Neural cell (in vitro differentiated cells): ENCODE data around the gene BCL7B. TPM values are rescaled to one million over a fixed set of nuclear protein-coding genes. Genes with fewer than 3 reads are reported as not detected.
"Not testable (repeated sequence)": the region's sequence is repeated elsewhere in the genome, so short reads cannot be mapped to it uniquely, and the experiment has no call there.

Experiments
- H2AFZ ChIP-seq: fragments of 200-600, 300-800 bp; sonication (generic), shearing (Covaris generic); 2 replicates; pipeline ENCODE4 v1.6.0; 2014; ENCODE audit warnings: low read depth, mild to moderate bottlenecking, antibody characterized with exemption, low read length, moderate library complexity
- H3F3A ChIP-seq: fragments of 200-600 bp; shearing (Covaris generic); 2 replicates; pipeline ENCODE4 v1.6.1; 2016; ENCODE audit warnings: mild to moderate bottlenecking, moderate library complexity, mixed read lengths, antibody characterized with exemption, low read length; ENCODE audit not compliant: insufficient read depth, poor library complexity, severe bottlenecking
- H3K27ac ChIP-seq: fragments of 200-600, 300-800 bp; sonication (generic), shearing (Covaris generic); 2 replicates; pipeline ENCODE4 v1.5.1; 2014; ENCODE audit warnings: mild to moderate bottlenecking, low read length, moderate library complexity
- H3K27me3 ChIP-seq: fragments of 300-800, 200-600 bp; sonication (generic), shearing (Covaris generic); 2 replicates; pipeline ENCODE4 v1.6.0; 2014; ENCODE audit warnings: mild to moderate bottlenecking, low read depth, low read length, moderate library complexity; ENCODE audit not compliant: insufficient read depth
- H3K36me3 ChIP-seq: fragments of 300-800, 200-600 bp; sonication (generic), shearing (Covaris generic); 2 replicates; pipeline ENCODE4 v1.5.1; 2014; ENCODE audit warnings: mild to moderate bottlenecking, antibody characterized with exemption, low read length, moderate library complexity; ENCODE audit not compliant: insufficient read depth
- H3K4me2 ChIP-seq: fragments of 300-800, 200-600 bp; sonication (generic), shearing (Covaris generic); 2 replicates; pipeline ENCODE4 v1.6.0; 2014; ENCODE audit warnings: mild to moderate bottlenecking, low read length
- H3K4me3 ChIP-seq: fragments of 300-800, 200-600 bp; sonication (generic), shearing (Covaris generic); 2 replicates; pipeline ENCODE4 v1.5.1; 2014; ENCODE audit warnings: mild to moderate bottlenecking, low read length, moderate library complexity
- H3K79me2 ChIP-seq: fragments of 200-600 bp; shearing (Covaris generic); replicated peaks from 2 replicates; pipeline ENCODE4 v1.6.0; 2014; ENCODE audit warnings: mild to moderate bottlenecking, low read length, moderate library complexity; ENCODE audit not compliant: insufficient read depth
- H3K9ac ChIP-seq: fragments of 300-800, 200-600 bp; sonication (generic), shearing (Covaris generic); 2 replicates; pipeline ENCODE4 v1.6.1; 2016; ENCODE audit warnings: mild to moderate bottlenecking, low read length, mixed read lengths
- H3K9me2 ChIP-seq: fragments of 200-600 bp; shearing (Covaris generic); 2 replicates; pipeline ENCODE4 v1.6.1; 2016; ENCODE audit warnings: mild to moderate bottlenecking, low read length, mixed read lengths; ENCODE audit not compliant: insufficient read depth
- H3K9me3 ChIP-seq: fragments of 200-600, 300-800 bp; sonication (generic), shearing (Covaris generic); 2 replicates; pipeline ENCODE4 v1.6.1; 2016; ENCODE audit warnings: mild to moderate bottlenecking, mixed run types, low read length, moderate library complexity, mixed read lengths
- H4K20me1 ChIP-seq: fragments of 200-600 bp; shearing (Covaris generic); 2 replicates; pipeline ENCODE4 v1.6.1; 2016; ENCODE audit warnings: mild to moderate bottlenecking, mixed run types; ENCODE audit not compliant: insufficient read depth
- CTCF ChIP-seq: fragments of 450-650 bp; IDR thresholded peaks from 2 replicates; pipeline ENCODE4 v1.5.1; 2014; ENCODE audit warnings: antibody characterized with exemption, mild to moderate bottlenecking, moderate library complexity; ENCODE audit not compliant: poor library complexity, severe bottlenecking
- EP300 ChIP-seq: fragments of 450-650 bp; conservative IDR thresholded peaks from 2 replicates; pipeline ENCODE4 v1.6.1; 2014; ENCODE audit warnings: antibody characterized with exemption, mild to moderate bottlenecking, moderate library complexity; ENCODE audit not compliant: poor library complexity, severe bottlenecking
- EZH2 ChIP-seq: fragments of 200-600, 300-800 bp; shearing (Covaris generic), sonication (generic); IDR thresholded peaks from 2 replicates; pipeline ENCODE4 v1.6.1; 2014; ENCODE audit warnings: antibody characterized with exemption, low read length, borderline replicate concordance, mild to moderate bottlenecking; ENCODE audit not compliant: insufficient read depth, poor library complexity, severe bottlenecking
- MXI1 ChIP-seq: fragments of 450-650 bp; conservative IDR thresholded peaks from 2 replicates; pipeline ENCODE4 v1.6.1; 2014; ENCODE audit warnings: antibody characterized with exemption, mild to moderate bottlenecking; ENCODE audit not compliant: poor library complexity, severe bottlenecking
- POLR2AphosphoS5 ChIP-seq: IDR thresholded peaks from 2 replicates; pipeline ENCODE4 v1.6.1; 2012
- RAD21 ChIP-seq: fragments of 450-650 bp; conservative IDR thresholded peaks from 2 replicates; pipeline ENCODE4 v1.6.1; 2014; ENCODE audit warnings: antibody characterized with exemption, mild to moderate bottlenecking, moderate library complexity
- SMC3 ChIP-seq: fragments of 450-650 bp; conservative IDR thresholded peaks from 2 replicates; pipeline ENCODE4 v1.6.1; 2014; ENCODE audit warnings: antibody characterized with exemption, mild to moderate bottlenecking, moderate library complexity; ENCODE audit not compliant: poor library complexity
- TAF1 ChIP-seq: IDR thresholded peaks from 2 replicates; pipeline ENCODE4 v1.6.1; 2012; ENCODE audit warnings: low read depth
- polyA plus RNA-seq: library from polyadenylated mRNA; depleted of rRNA; stranded (reverse); fragments of >200 nt; gene quantifications from 2 replicates; pipeline ENCODE4 v1.2.3, GENCODE V29; 2014
- TF ChIP-seq, protein P1 (sequence below): IDR thresholded peaks from 2 replicates; pipeline ENCODE4 v1.6.1; 2012; ENCODE audit warnings: borderline replicate concordance

The BCL7B gene
- polyA plus RNA-seq, 1 donor from 2014 or later: 23.6 TPM

DNA sequence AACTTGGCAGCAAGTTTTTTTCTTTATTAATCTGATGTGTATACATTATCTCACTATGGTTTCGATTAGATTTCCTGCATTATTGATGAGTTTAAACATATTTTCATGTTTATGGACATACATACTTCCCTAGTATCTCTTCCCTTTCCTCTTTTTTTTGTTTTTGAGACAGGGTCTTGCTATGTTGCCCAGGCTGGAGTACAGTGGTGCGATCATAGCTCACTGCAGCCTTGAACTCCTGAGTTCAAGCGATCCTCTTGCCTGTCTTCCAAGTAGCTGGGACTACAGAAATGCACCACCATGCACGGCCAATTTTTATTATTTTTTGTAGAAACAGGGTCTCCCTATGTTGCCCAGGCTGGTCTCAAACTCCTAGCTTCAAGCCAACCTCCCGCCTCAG lies 54.3 kb downstream of the BCL7B start:
- no peak overlapping the region for H2AFZ ChIP-seq
- no peaks in the 10 kb centered on the region for H3F3A ChIP-seq
- TF ChIP-seq TAF1 (no peak), EP300 (no peak), SMC3 (no peak), EZH2 (no peak), POLR2AphosphoS5 (no peak), RAD21 (no peak), CTCF (no peak), MXI1 (no peak)
- TF ChIP-seq, protein P1, sequence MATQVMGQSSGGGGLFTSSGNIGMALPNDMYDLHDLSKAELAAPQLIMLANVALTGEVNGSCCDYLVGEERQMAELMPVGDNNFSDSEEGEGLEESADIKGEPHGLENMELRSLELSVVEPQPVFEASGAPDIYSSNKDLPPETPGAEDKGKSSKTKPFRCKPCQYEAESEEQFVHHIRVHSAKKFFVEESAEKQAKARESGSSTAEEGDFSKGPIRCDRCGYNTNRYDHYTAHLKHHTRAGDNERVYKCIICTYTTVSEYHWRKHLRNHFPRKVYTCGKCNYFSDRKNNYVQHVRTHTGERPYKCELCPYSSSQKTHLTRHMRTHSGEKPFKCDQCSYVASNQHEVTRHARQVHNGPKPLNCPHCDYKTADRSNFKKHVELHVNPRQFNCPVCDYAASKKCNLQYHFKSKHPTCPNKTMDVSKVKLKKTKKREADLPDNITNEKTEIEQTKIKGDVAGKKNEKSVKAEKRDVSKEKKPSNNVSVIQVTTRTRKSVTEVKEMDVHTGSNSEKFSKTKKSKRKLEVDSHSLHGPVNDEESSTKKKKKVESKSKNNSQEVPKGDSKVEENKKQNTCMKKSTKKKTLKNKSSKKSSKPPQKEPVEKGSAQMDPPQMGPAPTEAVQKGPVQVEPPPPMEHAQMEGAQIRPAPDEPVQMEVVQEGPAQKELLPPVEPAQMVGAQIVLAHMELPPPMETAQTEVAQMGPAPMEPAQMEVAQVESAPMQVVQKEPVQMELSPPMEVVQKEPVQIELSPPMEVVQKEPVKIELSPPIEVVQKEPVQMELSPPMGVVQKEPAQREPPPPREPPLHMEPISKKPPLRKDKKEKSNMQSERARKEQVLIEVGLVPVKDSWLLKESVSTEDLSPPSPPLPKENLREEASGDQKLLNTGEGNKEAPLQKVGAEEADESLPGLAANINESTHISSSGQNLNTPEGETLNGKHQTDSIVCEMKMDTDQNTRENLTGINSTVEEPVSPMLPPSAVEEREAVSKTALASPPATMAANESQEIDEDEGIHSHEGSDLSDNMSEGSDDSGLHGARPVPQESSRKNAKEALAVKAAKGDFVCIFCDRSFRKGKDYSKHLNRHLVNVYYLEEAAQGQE: no peak
- no peaks in the 10 kb centered on the region for H4K20me1 ChIP-seq
- no peaks in the 10 kb centered on the region for H3K9me3 ChIP-seq
- no peak overlapping the region for H3K27ac ChIP-seq
- no peaks in the 10 kb centered on the region for H3K36me3 ChIP-seq
- H3K4me2 ChIP-seq: no peak overlapping the region
- H3K27me3 ChIP-seq: no peaks in the 10 kb centered on the region
- H3K9ac ChIP-seq: no peak overlapping the region
- H3K4me3 ChIP-seq: no peak overlapping the region
- H3K79me2 ChIP-seq: no peaks in the 10 kb centered on the region
- H3K9me2 ChIP-seq: no peaks in the 10 kb centered on the region

- no peak overlapping the region for H3K27ac ChIP-seq
- H3K9ac ChIP-seq: no peak overlapping the region
- H2AFZ ChIP-seq: no peak overlapping the region
- no peak overlapping the region for H3K4me3 ChIP-seq
- H3K9me3 ChIP-seq: no peaks in the 10 kb centered on the region
- H4K20me1 ChIP-seq: no peaks in the 10 kb centered on the region
- no peaks in the 10 kb centered on the region for H3K27me3 ChIP-seq
- H3K9me2 ChIP-seq: no peaks in the 10 kb centered on the region
- H3K4me2 ChIP-seq: no peak overlapping the region
- H3K36me3 ChIP-seq: peaks cover 6% of the 10 kb centered on the region
- H3F3A ChIP-seq: no peaks in the 10 kb centered on the region
- H3K79me2 ChIP-seq: peaks cover 10% of the 10 kb centered on the region
- TF ChIP-seq RAD21: no peak
- TF ChIP-seq SMC3: no peak
- TF ChIP-seq EZH2: no peak
- TF ChIP-seq, protein P1: no peak
- no peak for TF ChIP-seq EP300
Measured at GRCh38 chr7:73496626-73497025, 60.9 kb downstream of the BCL7B start.

DNA sequence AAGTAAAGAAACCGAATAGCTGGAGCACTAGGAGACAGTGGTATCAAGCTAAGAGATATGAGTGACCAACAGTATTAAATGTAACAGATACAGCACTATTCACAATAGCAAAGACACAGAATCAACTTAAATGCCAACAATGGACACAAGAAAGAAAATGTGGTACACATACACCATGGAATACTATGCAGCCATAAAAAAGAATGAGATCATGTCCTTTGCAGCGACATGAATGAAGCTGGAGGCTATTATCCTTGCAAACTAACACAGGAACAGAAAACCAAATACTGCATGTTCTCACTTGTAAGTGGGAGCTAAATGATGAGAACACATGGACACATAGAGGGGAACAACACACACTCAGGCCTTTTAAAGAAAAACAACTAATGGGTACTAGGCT lies 62.0 kb downstream of the BCL7B start:
- H3K4me3 ChIP-seq, H3K36me3 ChIP-seq: not testable (repeated sequence)
- H3K79me2 ChIP-seq: peaks cover 10% of the 10 kb centered on the region

More for the DNA sequence above, 62.0 kb downstream of the BCL7B start:
- not testable (repeated sequence) for H3K27me3 ChIP-seq, H3K4me2 ChIP-seq, H2AFZ ChIP-seq, H3K27ac ChIP-seq, H3K9ac ChIP-seq, H3K9me2 ChIP-seq, H3F3A ChIP-seq, H4K20me1 ChIP-seq, H3K9me3 ChIP-seq
